Endothelial cell of umbilical vein (primary cell): ENCODE measurements around the gene GRIK3.

Experiments used
- POLR2A ChIP-seq: IDR thresholded peaks from 2 replicates; pipeline ENCODE4 v1.6.1; 2012; ENCODE audit warnings: low read depth, mild to moderate bottlenecking, control low read depth, low read length
- POLR2AphosphoS5 ChIP-seq: IDR thresholded peaks from 2 replicates; pipeline ENCODE4 v1.6.1; 2012; ENCODE audit warnings: low read depth, mild to moderate bottlenecking, control low read depth, low read length, moderate library complexity; ENCODE audit not compliant: insufficient read depth
- TF ChIP-seq, protein P1 (sequence below), 2 donors: IDR thresholded peaks; 1 replicate in 1 of 2; 2 replicates in 1 of 2; pipeline ENCODE4 v1.5.1; 2011; ENCODE audit warnings: low read length in 2 of 2, mild to moderate bottlenecking in 2 of 2, moderate library complexity in 2 of 2, control low read depth in 1 of 2, inconsistent platforms in 1 of 2, low read depth in 1 of 2; ENCODE audit not compliant: insufficient read depth in 1 of 2; ENCODE audit errors: extremely low read depth in 1 of 2

DNA sequence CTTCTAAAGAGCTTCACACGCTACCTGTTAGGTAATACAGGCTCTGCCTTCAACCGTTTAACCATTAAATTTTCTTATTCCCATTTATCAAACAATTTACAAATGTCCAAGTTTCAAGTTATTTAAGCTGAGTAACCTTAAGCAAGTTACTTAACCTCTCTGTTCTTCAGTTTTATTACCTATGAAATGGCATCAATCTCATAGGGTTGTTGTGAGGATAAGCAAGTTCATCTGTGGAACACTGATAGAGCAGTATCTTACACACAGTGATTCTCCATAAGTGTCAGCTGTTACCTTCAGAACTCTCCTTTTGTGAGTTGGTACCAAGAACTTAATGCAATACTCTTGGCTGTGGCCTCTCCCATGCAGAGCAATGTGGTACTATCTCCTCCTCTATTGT lies 40.0 kb downstream of the GRIK3 start:
- TF ChIP-seq POLR2A, result no peak
- TF ChIP-seq, protein P1, sequence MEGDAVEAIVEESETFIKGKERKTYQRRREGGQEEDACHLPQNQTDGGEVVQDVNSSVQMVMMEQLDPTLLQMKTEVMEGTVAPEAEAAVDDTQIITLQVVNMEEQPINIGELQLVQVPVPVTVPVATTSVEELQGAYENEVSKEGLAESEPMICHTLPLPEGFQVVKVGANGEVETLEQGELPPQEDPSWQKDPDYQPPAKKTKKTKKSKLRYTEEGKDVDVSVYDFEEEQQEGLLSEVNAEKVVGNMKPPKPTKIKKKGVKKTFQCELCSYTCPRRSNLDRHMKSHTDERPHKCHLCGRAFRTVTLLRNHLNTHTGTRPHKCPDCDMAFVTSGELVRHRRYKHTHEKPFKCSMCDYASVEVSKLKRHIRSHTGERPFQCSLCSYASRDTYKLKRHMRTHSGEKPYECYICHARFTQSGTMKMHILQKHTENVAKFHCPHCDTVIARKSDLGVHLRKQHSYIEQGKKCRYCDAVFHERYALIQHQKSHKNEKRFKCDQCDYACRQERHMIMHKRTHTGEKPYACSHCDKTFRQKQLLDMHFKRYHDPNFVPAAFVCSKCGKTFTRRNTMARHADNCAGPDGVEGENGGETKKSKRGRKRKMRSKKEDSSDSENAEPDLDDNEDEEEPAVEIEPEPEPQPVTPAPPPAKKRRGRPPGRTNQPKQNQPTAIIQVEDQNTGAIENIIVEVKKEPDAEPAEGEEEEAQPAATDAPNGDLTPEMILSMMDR (IDR thresholded peaks at IDR 0.05; ENCODE audit: extremely low read depth in 1 of 2, insufficient read depth in 1 of 2, low read depth in 1 of 2, low read length in 2 of 2), result no peak
- no peak for TF ChIP-seq POLR2AphosphoS5
